Skeletal muscle tissue (tissue), 4 donors: ENCODE data around the gene TNS1. TPM values are rescaled to one million over a fixed set of nuclear protein-coding genes. Genes with fewer than 3 reads are reported as not detected.

Source experiments
- H3K27ac ChIP-seq: one replicate; pipeline ENCODE4 v1.7.0; 2013; ENCODE audit warnings: mild to moderate bottlenecking, low read depth, low read length, inconsistent platforms
- H3K27me3 ChIP-seq, 3 donors: one replicate each; pipeline ENCODE4 v1.7.0; 2013; ENCODE audit warnings: low read length in 3 of 3; ENCODE audit not compliant: control insufficient read depth in 3 of 3, insufficient read depth in 3 of 3
- H3K36me3 ChIP-seq, 3 donors: one replicate each; pipeline ENCODE4 v1.7.0; 2013; ENCODE audit warnings: low read length in 3 of 3; ENCODE audit not compliant: control insufficient read depth in 3 of 3, insufficient read depth in 3 of 3
- H3K4me1 ChIP-seq, 3 donors: one replicate each; pipeline ENCODE4 v1.7.0; 2013; ENCODE audit warnings: low read length in 3 of 3, mild to moderate bottlenecking in 3 of 3; ENCODE audit not compliant: control insufficient read depth in 3 of 3, insufficient read depth in 3 of 3
- H3K4me3 ChIP-seq, 3 donors: one replicate each; pipeline ENCODE4 v1.7.0; 2013; ENCODE audit warnings: low read length in 3 of 3
- H3K9ac ChIP-seq, 3 donors: one replicate each; pipeline ENCODE4 v1.7.0; 2013; ENCODE audit warnings: low read length in 3 of 3, mild to moderate bottlenecking in 3 of 3, moderate library complexity in 2 of 3, low read depth in 1 of 3
- H3K9me3 ChIP-seq, 3 donors: one replicate each; pipeline ENCODE4 v1.7.0; 2013; ENCODE audit warnings: low read length in 3 of 3; ENCODE audit not compliant: control insufficient read depth in 3 of 3
- total RNA-seq: library from RNA; depleted of rRNA; stranded (reverse); fragments of >200 nt; gene quantifications from one replicate; pipeline ENCODE4 v1.2.3, GENCODE V29; 2014
- donor health status: Osteomylitis.

TNS1 gene
- total RNA-seq, 1 donor from 2014 or later = 73.1 TPM

DNA sequence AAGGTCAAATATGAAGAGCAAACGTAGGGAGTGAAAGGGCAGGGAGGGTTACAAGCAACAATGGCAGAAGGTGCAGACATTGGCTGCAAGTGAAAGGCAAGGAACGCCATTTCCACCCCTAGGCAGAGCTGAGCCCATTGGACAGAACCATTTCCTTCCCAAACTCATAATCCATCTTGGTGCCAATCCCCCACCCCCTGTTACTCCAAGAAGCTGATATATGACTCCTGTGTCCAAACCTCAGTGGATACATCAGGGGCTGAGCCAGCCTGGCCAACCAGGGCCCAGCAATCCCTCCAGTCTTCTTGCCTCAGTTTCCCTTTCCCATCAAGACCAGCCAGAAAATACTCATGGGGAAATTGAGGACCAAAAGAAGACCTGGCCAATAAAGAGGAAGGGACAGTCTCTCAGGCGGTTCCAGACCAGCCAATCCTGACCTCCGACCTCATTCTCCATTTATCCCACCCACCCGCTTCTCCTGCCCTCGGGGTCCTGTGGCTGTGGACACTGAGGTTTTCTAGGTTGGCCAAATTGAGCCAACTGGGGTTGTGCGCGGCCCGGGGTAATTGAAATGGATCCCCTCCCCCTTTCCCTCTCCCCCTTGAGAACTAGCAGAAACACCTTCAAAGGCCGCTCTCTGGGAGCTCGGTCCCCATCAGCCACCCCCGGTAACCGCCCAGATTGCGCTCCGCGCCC, 24.8 kb downstream of the TNS1 start:
- Histone ChIP-seq H3K9me3 (no peaks in the 10 kb centered on the region), H3K4me1 (peaks cover 28 to 41% (median 40%) of the 10 kb centered on the region in 3 donors), H3K36me3 (peaks cover 0 to 16% (median 0%) of the 10 kb centered on the region in 3 donors), H3K27me3 (no peaks in the 10 kb centered on the region), H3K27ac (peak overlapping the region; percentile 11), H3K9ac (no peak overlapping the region), H3K4me3 (no peak overlapping the region)

DNA sequence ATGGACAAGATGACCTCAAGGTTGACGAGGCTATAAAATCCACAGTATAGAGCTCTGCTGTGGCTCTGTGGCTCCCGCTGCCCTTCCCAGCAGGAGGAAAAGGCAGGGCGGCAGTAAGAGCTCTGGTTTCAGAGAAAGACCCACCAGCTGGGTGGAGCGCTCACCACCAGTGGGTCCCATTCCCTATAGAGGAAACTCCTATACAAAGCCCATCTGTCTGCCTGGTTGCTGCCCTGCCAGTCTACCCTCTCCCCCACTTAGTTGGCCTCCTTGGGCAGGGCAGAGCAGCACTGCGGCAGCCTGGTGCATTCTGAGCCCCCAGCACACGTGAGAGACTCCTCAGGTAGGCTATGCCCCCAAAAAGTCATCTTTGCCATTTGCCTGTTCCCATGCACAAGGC, 26.5 kb downstream of the TNS1 start:
- Histone ChIP-seq H3K4me1 (peaks cover 31 to 48% (median 42%) of the 10 kb centered on the region in 3 donors), H3K9me3 (no peaks in the 10 kb centered on the region), H3K27me3 (no peaks in the 10 kb centered on the region), H3K4me3 (no peak overlapping the region), H3K9ac (no peak overlapping the region), H3K27ac (no peak overlapping the region), H3K36me3 (peaks cover 0 to 15% (median 0%) of the 10 kb centered on the region in 3 donors)

DNA sequence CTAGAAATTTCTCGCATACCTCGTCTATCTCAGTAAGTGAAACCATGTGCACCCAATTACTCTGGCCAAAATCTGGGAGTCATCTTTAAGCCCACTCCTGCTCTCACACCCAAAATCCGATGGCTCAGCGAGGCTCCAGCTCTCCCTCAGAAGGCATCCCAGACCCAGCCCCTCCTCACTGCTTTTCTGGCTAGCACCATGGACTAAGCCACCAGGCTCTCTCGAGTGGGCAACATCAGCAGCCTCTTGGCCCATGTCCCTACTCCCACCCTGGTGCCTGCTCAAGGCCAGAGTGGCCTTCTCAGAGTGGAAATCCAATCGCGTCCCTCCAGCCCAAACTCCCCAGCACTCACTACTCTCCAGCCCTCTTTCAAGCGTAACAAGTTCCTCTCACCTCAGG, 27.2 kb downstream of the TNS1 start:
- H3K27me3 ChIP-seq = no peaks in the 10 kb centered on the region
- H3K4me3 ChIP-seq = no peak overlapping the region
- H3K9me3 ChIP-seq = no peaks in the 10 kb centered on the region
- H3K9ac ChIP-seq = no peak overlapping the region
- H3K36me3 ChIP-seq = peaks cover 0 to 15% (median 0%) of the 10 kb centered on the region in 3 donors
- H3K4me1 ChIP-seq = peaks cover 25 to 42% (median 35%) of the 10 kb centered on the region in 3 donors
- H3K27ac ChIP-seq = no peak overlapping the region

DNA sequence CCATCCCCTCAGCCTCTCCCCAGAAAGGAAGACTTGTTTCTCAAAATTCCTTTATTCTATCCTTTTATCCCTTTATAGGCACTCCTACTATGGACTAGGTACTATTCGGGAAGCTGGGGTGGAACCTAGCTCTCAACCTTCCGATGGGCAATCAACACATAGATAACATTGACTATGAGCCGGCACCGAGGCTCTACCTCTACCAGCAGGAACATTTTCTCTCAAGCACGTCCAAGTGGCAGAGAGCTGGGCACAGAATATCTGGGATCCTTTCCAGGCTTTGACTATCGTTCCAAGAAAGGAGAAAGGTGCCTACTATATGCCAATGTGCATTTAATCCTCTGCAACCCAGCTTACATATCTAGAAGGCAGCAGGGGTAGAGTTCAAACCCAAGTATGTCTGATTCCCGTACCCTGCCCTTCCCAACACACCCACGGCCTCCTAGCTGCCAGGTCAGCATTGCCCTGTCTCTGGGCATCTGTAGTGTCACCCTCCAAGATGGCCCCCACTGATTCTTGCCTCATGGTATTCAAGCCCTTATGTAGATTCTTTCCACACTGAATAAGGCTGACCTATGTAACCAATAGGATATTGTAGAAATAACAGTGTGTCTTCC, 28.3 kb downstream of the TNS1 start:
- Histone ChIP-seq H3K4me1 (peaks cover 15 to 30% (median 24%) of the 10 kb centered on the region in 3 donors), H3K36me3 (peaks cover 0 to 15% (median 0%) of the 10 kb centered on the region in 3 donors), H3K27ac (no peak overlapping the region), H3K9me3 (no peaks in the 10 kb centered on the region), H3K9ac (no peak overlapping the region), H3K4me3 (no peak overlapping the region), H3K27me3 (no peaks in the 10 kb centered on the region)

DNA sequence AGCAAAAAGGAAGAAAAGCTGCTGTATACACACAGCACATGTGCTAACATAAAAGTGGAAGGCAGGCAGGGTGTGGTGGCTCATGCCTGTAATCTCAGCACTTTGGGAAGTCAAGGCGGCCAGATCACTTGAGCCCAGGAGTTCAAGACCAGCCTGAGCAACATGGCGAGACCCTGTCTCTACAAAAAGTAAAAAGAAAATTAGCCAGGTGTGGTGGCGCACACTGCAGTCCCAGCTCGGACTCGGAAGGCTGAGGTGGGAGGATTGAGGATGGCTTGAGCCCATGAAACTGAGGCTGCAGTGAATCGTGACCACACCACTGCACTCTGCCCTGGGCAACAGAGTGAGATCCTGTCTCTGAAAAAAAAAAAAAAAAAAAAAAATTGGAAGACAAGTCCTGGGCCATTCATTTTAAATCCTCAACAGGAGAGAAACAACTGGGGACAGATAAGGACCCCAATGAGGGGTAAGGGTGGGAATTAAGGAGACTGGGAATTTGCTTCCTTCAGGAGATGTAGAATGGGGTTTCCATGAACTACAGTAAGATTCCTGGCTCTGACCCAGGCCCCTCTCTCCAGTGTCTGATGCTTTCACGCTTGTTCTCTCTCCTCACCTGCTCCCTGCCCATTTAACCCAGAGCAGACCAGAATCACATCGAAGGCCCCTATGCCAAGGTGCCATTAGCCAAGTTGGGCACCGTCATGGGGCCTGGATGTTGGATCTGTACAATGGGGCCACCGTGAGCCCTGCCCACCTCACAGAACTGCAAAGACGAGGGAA, 29.6 kb downstream of the TNS1 start:
- no peak overlapping the region for H3K9ac ChIP-seq
- no peaks in the 10 kb centered on the region for H3K27me3 ChIP-seq
- H3K36me3 ChIP-seq = peaks cover 0 to 15% (median 0%) of the 10 kb centered on the region in 3 donors
- peaks cover 9 to 23% (median 18%) of the 10 kb centered on the region in 3 donors for H3K4me1 ChIP-seq
- no peak overlapping the region for H3K27ac ChIP-seq
- no peaks in the 10 kb centered on the region for H3K9me3 ChIP-seq
- H3K4me3 ChIP-seq = no peak overlapping the region

DNA sequence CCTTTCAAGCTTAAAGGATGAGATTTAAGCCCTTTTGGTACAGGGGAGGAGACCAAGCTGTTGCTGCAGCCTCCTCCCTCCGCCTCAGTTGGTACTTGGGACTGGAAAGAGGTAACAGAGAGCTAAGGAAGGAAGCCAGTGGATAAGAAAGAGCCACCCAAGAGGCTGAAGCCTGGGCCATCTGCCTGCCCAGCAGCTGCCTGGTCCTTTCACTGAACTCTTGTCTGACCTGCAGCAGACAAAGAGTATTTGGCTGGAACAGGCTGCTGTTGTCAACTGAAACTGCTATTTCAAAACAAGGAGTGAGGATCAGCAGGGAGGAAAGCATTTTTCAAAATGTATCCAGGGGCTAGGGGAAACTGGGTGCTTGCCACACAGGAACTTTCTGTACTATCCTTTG, 30.3 kb downstream of the TNS1 start:
- no peaks in the 10 kb centered on the region for H3K9me3 ChIP-seq
- H3K27ac ChIP-seq = peak overlapping the region; percentile 3

DNA sequence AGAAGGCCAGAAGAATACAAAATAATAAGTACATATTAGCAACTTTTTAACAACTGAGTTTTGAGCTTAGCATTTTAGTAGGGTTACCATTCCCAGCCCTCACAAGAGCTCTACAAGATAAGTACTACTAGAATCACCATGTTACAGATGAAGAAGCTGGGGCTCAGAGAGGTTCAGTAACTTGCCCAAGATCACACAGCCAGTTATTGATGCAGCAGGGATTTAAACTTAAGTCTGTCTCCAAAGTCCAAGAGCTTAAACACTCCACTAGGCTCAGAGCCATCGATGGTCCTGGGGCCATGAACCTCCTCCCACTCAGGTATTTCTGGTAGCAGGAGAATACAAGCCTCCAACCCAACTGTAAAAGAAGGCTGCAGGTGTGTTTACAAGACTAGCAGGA, 30.8 kb downstream of the TNS1 start:
- H3K9ac ChIP-seq = peak overlapping the region in 1 of 3 donors; percentile 52
- no peaks in the 10 kb centered on the region for H3K27me3 ChIP-seq
- peaks cover 9 to 23% (median 16%) of the 10 kb centered on the region in 3 donors for H3K4me1 ChIP-seq
- H3K27ac ChIP-seq = peak overlapping the region; percentile 3
- H3K4me3 ChIP-seq = no peak overlapping the region
- H3K9me3 ChIP-seq = no peaks in the 10 kb centered on the region
- peaks cover 0 to 5% (median 0%) of the 10 kb centered on the region in 3 donors for H3K36me3 ChIP-seq

More for the DNA sequence above, 30.3 kb downstream of the TNS1 start:
- Histone ChIP-seq H3K9ac (peak overlapping the region in 1 of 3 donors; percentile 52), H3K4me1 (peaks cover 9 to 23% (median 16%) of the 10 kb centered on the region in 3 donors), H3K36me3 (peaks cover 0 to 10% (median 0%) of the 10 kb centered on the region in 3 donors), H3K4me3 (no peak overlapping the region), H3K27me3 (no peaks in the 10 kb centered on the region)

DNA sequence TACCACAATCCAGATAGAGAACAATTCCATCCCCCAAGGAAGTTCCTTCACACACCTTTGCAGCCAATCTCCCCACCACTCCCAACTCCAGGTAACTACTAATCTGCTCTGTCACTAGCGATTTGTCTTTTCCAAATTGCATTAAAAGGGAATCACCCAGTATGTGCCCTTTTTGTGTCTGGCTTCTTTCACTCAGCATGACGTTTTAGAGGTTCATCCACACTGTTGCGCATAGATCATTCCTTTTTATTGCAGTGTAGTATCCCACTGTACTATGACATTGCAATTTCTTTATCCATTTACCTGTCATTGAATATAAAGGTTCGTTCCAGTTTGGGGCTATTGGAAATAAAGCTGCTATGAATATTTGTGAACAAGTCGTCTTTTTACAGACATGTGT, 31.6 kb downstream of the TNS1 start:
- H3K4me1 ChIP-seq = peaks cover 15 to 28% (median 23%) of the 10 kb centered on the region in 3 donors
- H3K4me3 ChIP-seq = no peak overlapping the region
- H3K9ac ChIP-seq = no peak overlapping the region
- H3K36me3 ChIP-seq = peaks cover 0 to 4% (median 0%) of the 10 kb centered on the region in 3 donors
- H3K9me3 ChIP-seq = no peaks in the 10 kb centered on the region
- H3K27me3 ChIP-seq = no peaks in the 10 kb centered on the region
- no peak overlapping the region for H3K27ac ChIP-seq

DNA sequence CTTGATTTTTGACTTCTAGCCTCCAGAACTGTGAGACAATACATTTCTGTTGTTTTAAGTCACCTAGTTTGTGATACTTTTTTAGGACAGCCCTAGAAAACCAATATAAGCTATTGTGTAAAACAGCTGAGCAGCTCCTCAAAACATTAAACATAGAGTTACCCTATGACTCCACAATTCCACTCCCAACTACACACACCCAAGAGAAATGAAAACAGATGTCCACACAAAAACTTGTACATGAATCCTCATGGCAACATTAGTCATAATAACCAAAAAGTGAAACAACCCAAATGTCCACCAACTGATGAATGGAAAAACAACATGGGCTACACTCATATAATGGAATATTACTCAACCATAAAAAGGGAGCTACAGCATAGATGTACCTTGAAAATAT, 32.6 kb downstream of the TNS1 start:
- Histone ChIP-seq H3K4me3 (no peak overlapping the region), H3K36me3 (peaks cover 0 to 3% (median 0%) of the 10 kb centered on the region in 3 donors), H3K9ac (no peak overlapping the region), H3K4me1 (peaks cover 22 to 38% (median 33%) of the 10 kb centered on the region in 3 donors), H3K9me3 (no peaks in the 10 kb centered on the region), H3K27ac (no peak overlapping the region), H3K27me3 (no peaks in the 10 kb centered on the region)
